A549 (cell line): ENCODE measurements around the gene SNTA1. TPM values are rescaled to one million over a fixed set of nuclear protein-coding genes. Genes with fewer than 3 reads are reported as not detected.

Experiments used
- ATAC-seq, 2 experiments: fragments of 200-7000 bp in 1 of 2; fragments of >200 bp in 1 of 2; cut with Nextera tagmentation in 1 of 2; cut with Tn5 transposase in 1 of 2; 3 replicates each; pipeline versions ENCODE4 v1.8.0 to v1.9.1; 2018 to 2020; ENCODE audit warnings: mild to moderate bottlenecking in 1 of 2, moderate library complexity in 1 of 2
- CTCF ChIA-PET: fragments of 300-600 bp; sonication (Branson Sonifier 250); formaldehyde crosslinking; extraction: SDS; loops from one replicate; lab custom pipeline; 2021; ENCODE audit warnings: antibody characterized with exemption, inconsistent platforms; lab: Yijun Ruan, JAX
- POLR2A ChIA-PET: fragments of 350-600 bp; formaldehyde crosslinking; extraction: SDS; loops from one replicate; lab custom pipeline; 2021; ENCODE audit warnings: antibody characterized with exemption, inconsistent platforms; lab: Yijun Ruan, JAX
- DNase-seq, 2 experiments: peaks; one replicate each; pipeline versions ENCODE4 v3.0.0 to v3.0.0-alpha.2; 2011 to 2016; ENCODE audit warnings: low read depth in 1 of 2, low spot score in 1 of 2
- FAIRE-seq: peaks from 2 replicates; lab custom pipeline; 2011; peaks lifted over from hg19 to GRCh38; lab: Jason Lieb, UNC
- H3K27ac ChIP-seq, 2 experiments: fragments of >200 bp; sonication (Bioruptor Twin); formaldehyde crosslinking; 3 replicates each; pipeline ENCODE4 v1.5.1; 2016 to 2017
- H3K4me1 ChIP-seq: fragments of >200 bp; sonication (Bioruptor Twin); formaldehyde crosslinking; 3 replicates; pipeline ENCODE4 v1.6.1; 2016
- H3K4me2 ChIP-seq: fragments of >200 bp; sonication (Bioruptor Twin); formaldehyde crosslinking; 3 replicates; pipeline ENCODE4 v1.6.1; 2016
- H3K4me3 ChIP-seq: fragments of >200 bp; sonication (Bioruptor Twin); formaldehyde crosslinking; 3 replicates; pipeline ENCODE4 v1.5.1; 2016
- H3K9me3 ChIP-seq: fragments of >200 bp; sonication (Bioruptor Twin); formaldehyde crosslinking; 3 replicates; pipeline ENCODE4 v1.6.1; 2016
- BHLHE40 ChIP-seq: IDR thresholded peaks from 2 replicates; pipeline ENCODE4 v1.6.1; 2012; ENCODE audit warnings: low read depth, low read length, inconsistent platforms
- CBX8 ChIP-seq: fragments of 200-600 bp; sonication (generic); IDR thresholded peaks from 2 replicates; pipeline ENCODE4 v1.6.1; 2016
- EHF ChIP-seq: fragments of 250-450 bp; sonication (Bioruptor Pico); IDR thresholded peaks from 2 replicates; pipeline ENCODE4 v1.5.0; 2020; ENCODE audit warnings: mild to moderate bottlenecking
- EP300 ChIP-seq, 2 experiments: fragments of >200 bp; sonication (Bioruptor Twin); formaldehyde crosslinking; IDR thresholded peaks; 2 replicates in 1 of 2; 3 replicates in 1 of 2; pipeline ENCODE4 v1.6.1; 2016 to 2017
- ESRRA ChIP-seq: fragments of 150-350 bp; IDR thresholded peaks from 2 replicates; pipeline ENCODE4 v1.6.1; 2014; ENCODE audit warnings: mild to moderate bottlenecking, low read length, borderline replicate concordance
- FOSB ChIP-seq: fragments of 250-450 bp; sonication (Bioruptor Pico); IDR thresholded peaks from 2 replicates; pipeline ENCODE4 v1.5.0; 2020; ENCODE audit warnings: mild to moderate bottlenecking, moderate library complexity
- FOSL2 ChIP-seq, 2 experiments: fragments of 450-650 bp in 1 of 2; fragments of >200 bp in 1 of 2; sonication (Bioruptor Twin) in 1 of 2; formaldehyde crosslinking; IDR thresholded peaks; 2 replicates each; pipeline versions ENCODE4 v1.5.0 to v1.6.1; 2016 to 2020; ENCODE audit warnings: mild to moderate bottlenecking in 1 of 2, moderate library complexity in 1 of 2
- HDAC2 ChIP-seq: fragments of 200-600 bp; sonication (generic); IDR thresholded peaks from 2 replicates; pipeline ENCODE4 v1.6.1; 2016
- HOXA7 ChIP-seq: fragments of 250-450 bp; sonication (Bioruptor Pico); IDR thresholded peaks from 2 replicates; pipeline ENCODE4 v1.5.0; 2020; ENCODE audit warnings: mild to moderate bottlenecking, moderate library complexity
- KDM1A ChIP-seq: fragments of 200-600 bp; sonication (generic); IDR thresholded peaks from 2 replicates; pipeline ENCODE4 v1.6.1; 2016; ENCODE audit warnings: low read depth, mild to moderate bottlenecking
- KDM5A ChIP-seq: fragments of 200-600 bp; sonication (generic); IDR thresholded peaks from 2 replicates; pipeline ENCODE4 v1.6.1; 2016; ENCODE audit warnings: antibody characterized with exemption, mild to moderate bottlenecking
- MAFK ChIP-seq: fragments of 450-650 bp; IDR thresholded peaks from 2 replicates; pipeline ENCODE4 v1.6.1; 2014; ENCODE audit not compliant: partially characterized antibody
- MYC ChIP-seq: IDR thresholded peaks from 2 replicates; pipeline ENCODE4 v1.6.1; 2012; ENCODE audit warnings: mild to moderate bottlenecking, inconsistent platforms, low read length, improper control_type of control experiment, borderline replicate concordance
- RARB ChIP-seq: fragments of 250-450 bp; sonication (Bioruptor Pico); IDR thresholded peaks from 2 replicates; pipeline ENCODE4 v1.8.0; 2021; ENCODE audit warnings: mild to moderate bottlenecking, moderate library complexity
- RFX5 ChIP-seq: fragments of 450-650 bp; IDR thresholded peaks from 2 replicates; pipeline ENCODE4 v1.7.1; 2014; ENCODE audit warnings: antibody characterized with exemption, mild to moderate bottlenecking, moderate library complexity
- SMC3 ChIP-seq: fragments of >200 bp; sonication (Bioruptor Twin); formaldehyde crosslinking; IDR thresholded peaks from 3 replicates; pipeline ENCODE4 v1.6.1; 2018; ENCODE audit warnings: inconsistent platforms
- SREBF2 ChIP-seq: fragments of 450-650 bp; IDR thresholded peaks from 2 replicates; pipeline ENCODE4 v1.6.1; 2014; ENCODE audit warnings: mild to moderate bottlenecking, moderate library complexity
- TFCP2L1 ChIP-seq: fragments of 250-450 bp; sonication (Bioruptor Pico); IDR thresholded peaks from 2 replicates; pipeline ENCODE4 v1.5.0; 2021; ENCODE audit warnings: mild to moderate bottlenecking
- TP53 ChIP-seq: fragments of 250-450 bp; sonication (Bioruptor Pico); IDR thresholded peaks from 2 replicates; pipeline ENCODE4 v1.5.0; 2021; ENCODE audit warnings: mild to moderate bottlenecking, moderate library complexity
- ZFP36 ChIP-seq: fragments of 450-650 bp; IDR thresholded peaks from 2 replicates; pipeline ENCODE4 v1.6.1; 2014; ENCODE audit warnings: borderline replicate concordance; ENCODE audit not compliant: partially characterized antibody
- WGBS: methylation state at CpG from one replicate; pipeline ENCODE4 v1.1.6; 2017; ENCODE audit errors: missing lambda C conversion rate; 5-methylcytosine and 5-hydroxymethylcytosine counted together
- polyA plus RNA-seq, 4 experiments: library from polyadenylated mRNA; depleted of rRNA in 3 of 4; stranded (reverse); fragments of >200 nt; fragmentation: RNase III in 1 of 4; extraction: RNeasy Plus Mini Kit Qiagen cat#74134 plus additional on column Dnase treatment in 1 of 4; gene quantifications; 2 replicates in 3 of 4; 3 replicates in 1 of 4; pipeline ENCODE4 v1.2.3, GENCODE V29; 2011 to 2017
- TF ChIP-seq, protein P1 (sequence below): fragments of 250-450 bp; sonication (Bioruptor Pico); IDR thresholded peaks from 2 replicates; pipeline ENCODE4 v1.5.0; 2021; ENCODE audit warnings: mild to moderate bottlenecking, moderate library complexity, borderline replicate concordance
- TF ChIP-seq, protein P2 (sequence below): IDR thresholded peaks from 2 replicates; pipeline ENCODE4 v1.6.1; 2012
- TF ChIP-seq, protein P3 (sequence below): IDR thresholded peaks from 2 replicates; pipeline ENCODE4 v1.6.1; 2012; ENCODE audit warnings: low read depth, borderline replicate concordance
- TF ChIP-seq, protein P4 (sequence below): fragments of >200 bp; sonication (Bioruptor Twin); formaldehyde crosslinking; IDR thresholded peaks from 3 replicates; pipeline ENCODE4 v1.5.1; 2016
- TF ChIP-seq, protein P5 (sequence below): fragments of >200 bp; sonication (Bioruptor Twin); formaldehyde crosslinking; IDR thresholded peaks from 3 replicates; pipeline ENCODE4 v1.6.1; 2016

The SNTA1 gene
- polyA plus RNA-seq, 2 of the 4 experiments (the other 2 are of a cell fraction) = 5.6 to 6.6 TPM

DNA sequence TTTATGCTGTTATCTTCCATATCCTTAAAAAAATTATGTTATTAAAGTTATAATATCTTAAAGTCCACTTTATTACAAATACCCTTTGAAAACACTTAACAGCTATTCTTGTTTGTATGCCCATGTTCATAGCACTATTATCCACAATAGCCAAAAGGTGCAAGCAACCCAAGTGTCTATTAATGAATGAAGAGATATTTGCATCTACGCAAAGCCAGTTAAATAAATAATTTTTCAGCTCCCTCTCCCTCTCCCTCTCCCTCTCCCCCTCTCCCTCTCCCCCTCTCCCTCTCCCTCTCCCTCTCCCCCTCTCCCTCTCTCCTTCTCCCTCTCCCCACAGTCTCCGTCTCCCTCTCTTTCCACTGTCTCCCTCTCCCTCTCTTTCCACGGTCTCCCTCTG, 55.3 kb downstream of the SNTA1 start (continued):
- TF ChIP-seq FOSB (CRISPR knock-in tag) = no peak
- TF ChIP-seq HDAC2 = no peak
- TF ChIP-seq, all 56 proteins: peak for 0

DNA sequence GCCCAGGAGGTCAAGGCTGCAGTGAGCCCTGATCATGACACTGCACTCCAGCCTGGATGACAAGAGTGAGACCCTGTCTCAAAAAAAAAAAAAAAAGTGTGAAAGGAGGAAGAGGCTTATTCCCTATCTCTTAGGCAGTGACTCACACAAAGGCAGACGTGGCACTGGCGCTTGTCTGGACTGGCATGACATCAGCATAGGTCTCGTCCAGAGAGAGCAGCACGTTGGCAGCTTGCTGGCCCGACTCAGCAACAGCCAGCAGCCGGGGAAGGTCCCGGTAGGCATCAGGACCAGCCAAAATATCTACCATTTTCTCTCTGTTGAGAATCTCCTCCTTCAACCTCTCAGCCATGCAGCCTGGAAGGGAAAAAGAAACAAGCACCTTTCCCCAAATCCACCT, 56.4 kb downstream of the SNTA1 start:
- peak overlapping the region; percentile 65 for H3K4me2 ChIP-seq
- 16% methylated on average over 7 of the region's 7 CpGs for WGBS
- no peak overlapping the region for H3K4me3 ChIP-seq
- TF ChIP-seq ESRRA (no peak), FOSL2 (IDR thresholded peaks at IDR 0.05) (no peak), FOSL2 (CRISPR knock-in tag; IDR thresholded peaks at IDR 0.05) (peak; percentile 53), MAFK (peak; percentile 27), CBX8 (no peak)
- DNase-seq (peak; percentile 62 to 85), ATAC-seq (peak; percentile 96 to 100), FAIRE-seq (no peak)
- ChIA-PET POLR2A (interaction anchor here (0.6 kb wide), 1 partner anchor 11 kb away, joined by 3 read pairs; no protein-coding TSS in a partner anchor), CTCF (interaction anchor here (0.6 to 1.0 kb wide), 2 partner anchors 58 to 59 kb away, joined by 3 read pairs; no protein-coding TSS in a partner anchor)
- peaks cover 16% of the 10 kb centered on the region for H3K4me1 ChIP-seq
- peak overlapping the region; percentile 43 to 65 for H3K27ac ChIP-seq
- no peaks in the 10 kb centered on the region for H3K9me3 ChIP-seq

DNA sequence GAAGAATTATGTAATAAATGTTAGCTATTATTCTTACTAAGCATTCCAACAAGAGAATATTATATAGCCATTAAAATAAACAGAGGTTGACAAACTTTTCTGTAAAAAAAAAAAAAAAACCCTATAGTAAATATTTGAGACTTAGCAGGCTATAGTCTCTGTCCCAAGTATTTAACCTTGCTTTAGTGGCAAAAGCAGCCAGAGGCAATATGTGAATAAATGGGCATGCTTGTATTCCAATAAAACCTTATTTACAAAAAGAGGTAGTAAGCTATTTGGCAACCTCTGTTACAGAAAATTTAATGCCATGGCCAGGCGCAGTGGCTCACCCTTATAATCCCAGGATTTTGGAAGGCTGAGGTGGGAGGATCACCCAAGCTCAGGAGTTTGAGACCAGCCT, 56.9 kb downstream of the SNTA1 start:
- ATAC-seq = no peak
- H3K4me1 ChIP-seq = peaks cover 16% of the 10 kb centered on the region
- TF ChIP-seq HDAC2 = no peak
- TF ChIP-seq, protein P1, sequence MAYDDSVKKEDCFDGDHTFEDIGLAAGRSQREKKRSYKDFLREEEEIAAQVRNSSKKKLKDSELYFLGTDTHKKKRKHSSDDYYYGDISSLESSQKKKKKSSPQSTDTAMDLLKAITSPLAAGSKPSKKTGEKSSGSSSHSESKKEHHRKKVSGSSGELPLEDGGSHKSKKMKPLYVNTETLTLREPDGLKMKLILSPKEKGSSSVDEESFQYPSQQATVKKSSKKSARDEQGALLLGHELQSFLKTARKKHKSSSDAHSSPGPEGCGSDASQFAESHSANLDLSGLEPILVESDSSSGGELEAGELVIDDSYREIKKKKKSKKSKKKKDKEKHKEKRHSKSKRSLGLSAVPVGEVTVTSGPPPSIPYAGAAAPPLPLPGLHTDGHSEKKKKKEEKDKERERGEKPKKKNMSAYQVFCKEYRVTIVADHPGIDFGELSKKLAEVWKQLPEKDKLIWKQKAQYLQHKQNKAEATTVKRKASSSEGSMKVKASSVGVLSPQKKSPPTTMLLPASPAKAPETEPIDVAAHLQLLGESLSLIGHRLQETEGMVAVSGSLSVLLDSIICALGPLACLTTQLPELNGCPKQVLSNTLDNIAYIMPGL (CRISPR knock-in tag) = no peak
- TF ChIP-seq, protein P2, sequence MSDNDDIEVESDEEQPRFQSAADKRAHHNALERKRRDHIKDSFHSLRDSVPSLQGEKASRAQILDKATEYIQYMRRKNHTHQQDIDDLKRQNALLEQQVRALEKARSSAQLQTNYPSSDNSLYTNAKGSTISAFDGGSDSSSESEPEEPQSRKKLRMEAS = no peak
- no peak for TF ChIP-seq SREBF2
- TF ChIP-seq MYC = no peak
- TF ChIP-seq EP300 (IDR thresholded peaks at IDR 0.05) = no peak
- no peak for TF ChIP-seq ZFP36
- TF ChIP-seq RFX5 = no peak
- TF ChIP-seq BHLHE40 = no peak
- no peak for TF ChIP-seq KDM1A
- no peak for TF ChIP-seq KDM5A
- TF ChIP-seq RARB (CRISPR knock-in tag) = no peak
- no peak for TF ChIP-seq FOSB (CRISPR knock-in tag)
- TF ChIP-seq, protein P3, sequence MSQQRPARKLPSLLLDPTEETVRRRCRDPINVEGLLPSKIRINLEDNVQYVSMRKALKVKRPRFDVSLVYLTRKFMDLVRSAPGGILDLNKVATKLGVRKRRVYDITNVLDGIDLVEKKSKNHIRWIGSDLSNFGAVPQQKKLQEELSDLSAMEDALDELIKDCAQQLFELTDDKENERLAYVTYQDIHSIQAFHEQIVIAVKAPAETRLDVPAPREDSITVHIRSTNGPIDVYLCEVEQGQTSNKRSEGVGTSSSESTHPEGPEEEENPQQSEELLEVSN = no peak
- TF ChIP-seq, all 56 proteins: peak for 0
- Histone ChIP-seq H3K4me3 (no peak overlapping the region), H3K27ac (peak overlapping the region; percentile 43 to 65; a peak in 5 of 6 replicates), H3K9me3 (no peaks in the 10 kb centered on the region), H3K4me2 (peak overlapping the region; percentile 65; the same call in 2 of the 3 replicates)
- FAIRE-seq = no peak
- 100% methylated on average over 1 of the region's 1 CpG for WGBS
- ChIA-PET CTCF (interaction anchor here (0.6 to 1.0 kb wide), 2 partner anchors 31 to 59 kb away, joined by 3 to 4 read pairs; no protein-coding TSS in a partner anchor), POLR2A (interaction anchor here (0.6 kb wide), 1 partner anchor 10 kb away, joined by 3 read pairs; no protein-coding TSS in a partner anchor)
- DNase-seq = no peak

DNA sequence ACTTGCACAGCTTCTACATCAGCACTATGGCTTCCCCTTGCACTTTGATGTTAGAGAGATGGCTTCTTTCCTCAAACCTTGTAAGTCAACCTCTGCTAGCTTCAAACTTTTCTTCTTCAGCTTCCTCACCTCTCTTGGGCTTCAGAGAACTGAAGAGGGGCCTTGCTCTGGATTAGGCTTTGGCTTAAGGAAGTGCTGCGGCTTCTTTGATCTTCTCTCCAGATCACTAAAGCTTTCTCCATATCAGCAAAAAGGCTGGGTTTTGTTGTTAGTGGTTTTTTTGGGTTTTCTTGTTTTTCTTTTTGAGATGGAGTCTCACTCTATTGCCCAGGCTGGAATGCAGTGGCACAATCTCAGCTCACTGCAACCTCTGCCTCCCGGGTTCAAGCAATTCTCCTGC, 66.2 kb downstream of the SNTA1 start:
- Histone ChIP-seq H3K4me2 (no peak overlapping the region), H3K9me3 (no peaks in the 10 kb centered on the region), H3K4me1 (peaks cover 24% of the 10 kb centered on the region), H3K4me3 (no peak overlapping the region), H3K27ac (no peak overlapping the region)
- FAIRE-seq (no peak), DNase-seq (no peak), ATAC-seq (no peak)
- CTCF ChIA-PET = interaction anchor here (0.6 to 1.4 kb wide), 3 partner anchors 27 to 582 kb away, joined by 3 to 4 read pairs (median 3); no protein-coding TSS in a partner anchor
- POLR2A ChIA-PET = interaction anchor here (1.6 kb wide), 1 partner anchor 10 kb away, joined by 3 read pairs; no protein-coding TSS in a partner anchor
- WGBS = 98% methylated on average over 2 of the region's 2 CpGs
- TF ChIP-seq TP53 (CRISPR knock-in tag) (no peak), TFCP2L1 (CRISPR knock-in tag) (no peak), MAFK (no peak), EHF (CRISPR knock-in tag) (no peak), SMC3 (no peak), FOSL2 (IDR thresholded peaks at IDR 0.05) (no peak), FOSL2 (CRISPR knock-in tag; IDR thresholded peaks at IDR 0.05) (no peak), HOXA7 (CRISPR knock-in tag) (no peak)
- TF ChIP-seq, protein P3 = no peak
- TF ChIP-seq, protein P4, sequence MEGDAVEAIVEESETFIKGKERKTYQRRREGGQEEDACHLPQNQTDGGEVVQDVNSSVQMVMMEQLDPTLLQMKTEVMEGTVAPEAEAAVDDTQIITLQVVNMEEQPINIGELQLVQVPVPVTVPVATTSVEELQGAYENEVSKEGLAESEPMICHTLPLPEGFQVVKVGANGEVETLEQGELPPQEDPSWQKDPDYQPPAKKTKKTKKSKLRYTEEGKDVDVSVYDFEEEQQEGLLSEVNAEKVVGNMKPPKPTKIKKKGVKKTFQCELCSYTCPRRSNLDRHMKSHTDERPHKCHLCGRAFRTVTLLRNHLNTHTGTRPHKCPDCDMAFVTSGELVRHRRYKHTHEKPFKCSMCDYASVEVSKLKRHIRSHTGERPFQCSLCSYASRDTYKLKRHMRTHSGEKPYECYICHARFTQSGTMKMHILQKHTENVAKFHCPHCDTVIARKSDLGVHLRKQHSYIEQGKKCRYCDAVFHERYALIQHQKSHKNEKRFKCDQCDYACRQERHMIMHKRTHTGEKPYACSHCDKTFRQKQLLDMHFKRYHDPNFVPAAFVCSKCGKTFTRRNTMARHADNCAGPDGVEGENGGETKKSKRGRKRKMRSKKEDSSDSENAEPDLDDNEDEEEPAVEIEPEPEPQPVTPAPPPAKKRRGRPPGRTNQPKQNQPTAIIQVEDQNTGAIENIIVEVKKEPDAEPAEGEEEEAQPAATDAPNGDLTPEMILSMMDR = no peak
- TF ChIP-seq, protein P5, sequence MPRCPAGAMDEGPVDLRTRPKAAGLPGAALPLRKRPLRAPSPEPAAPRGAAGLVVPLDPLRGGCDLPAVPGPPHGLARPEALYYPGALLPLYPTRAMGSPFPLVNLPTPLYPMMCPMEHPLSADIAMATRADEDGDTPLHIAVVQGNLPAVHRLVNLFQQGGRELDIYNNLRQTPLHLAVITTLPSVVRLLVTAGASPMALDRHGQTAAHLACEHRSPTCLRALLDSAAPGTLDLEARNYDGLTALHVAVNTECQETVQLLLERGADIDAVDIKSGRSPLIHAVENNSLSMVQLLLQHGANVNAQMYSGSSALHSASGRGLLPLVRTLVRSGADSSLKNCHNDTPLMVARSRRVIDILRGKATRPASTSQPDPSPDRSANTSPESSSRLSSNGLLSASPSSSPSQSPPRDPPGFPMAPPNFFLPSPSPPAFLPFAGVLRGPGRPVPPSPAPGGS = no peak
